Caco-2 (cell line): ENCODE results near the gene PHACTR1. TPM values are rescaled to one million over a fixed set of nuclear protein-coding genes. Genes with fewer than 3 reads are reported as not detected.

Source experiments
- BruUV-seq: library from RNA; stranded (reverse); fragments of 400-500 nt; replicated peaks from 2 replicates; lab custom pipeline; 2021; lab: Mats Ljungman, UMichigan
- CTCF ChIA-PET: fragments of 300-600 bp; sonication (Branson Sonifier 250); formaldehyde crosslinking; loops from one replicate; lab custom pipeline; 2022; ENCODE audit warnings: antibody characterized with exemption; lab: Charles Lee
- POLR2A ChIA-PET: fragments of 300-600 bp; sonication (Branson Sonifier 250); formaldehyde crosslinking; loops from one replicate; lab custom pipeline; 2022; ENCODE audit warnings: antibody characterized with exemption; lab: Charles Lee
- DNase-seq, 2 experiments: peaks; one replicate each; pipeline versions ENCODE4 v3.0.0 to v3.0.0-alpha.2; 2020 to 2022
- H3K27me3 ChIP-seq: replicated peaks from 2 replicates; pipeline ENCODE4 v1.6.0; 2011; ENCODE audit warnings: low read length; ENCODE audit not compliant: control insufficient read depth, insufficient read depth
- H3K36me3 ChIP-seq: 2 replicates; pipeline ENCODE4 v1.5.1; 2011; ENCODE audit warnings: low read length; ENCODE audit not compliant: control insufficient read depth, insufficient read depth
- H3K4me1 ChIP-seq: fragments of 250-450 bp; sonication (Bioruptor Pico); 2 replicates; pipeline ENCODE4 v1.5.1; 2020; ENCODE audit warnings: mild to moderate bottlenecking
- H3K4me3 ChIP-seq: 2 replicates; pipeline ENCODE4 v1.5.1; 2011; ENCODE audit warnings: low read depth, mild to moderate bottlenecking, control low read depth, low read length
- H3K9me3 ChIP-seq: fragments of 250-450 bp; sonication (Bioruptor Pico); 2 replicates; pipeline ENCODE4 v1.5.1; 2020; ENCODE audit warnings: mild to moderate bottlenecking, moderate library complexity
- H3K27ac Mint-ChIP-seq: one replicate; pipeline ENCODE4 v1.8.0; 2022; ENCODE audit warnings: mixed read lengths; ENCODE audit not compliant: unreplicated experiment
- H3K27me3 Mint-ChIP-seq: one replicate; pipeline ENCODE4 v1.8.0; 2022; ENCODE audit warnings: mixed read lengths; ENCODE audit not compliant: insufficient read depth, unreplicated experiment
- H3K36me3 Mint-ChIP-seq: one replicate; pipeline ENCODE4 v1.8.0; 2022; ENCODE audit warnings: mild to moderate bottlenecking, mixed read lengths; ENCODE audit not compliant: insufficient read depth, unreplicated experiment
- H3K4me1 Mint-ChIP-seq: one replicate; pipeline ENCODE4 v1.8.0; 2022; ENCODE audit warnings: low read depth, mixed read lengths; ENCODE audit not compliant: unreplicated experiment
- H3K4me3 Mint-ChIP-seq: one replicate; pipeline ENCODE4 v1.8.0; 2022; ENCODE audit warnings: mild to moderate bottlenecking, moderate library complexity, mixed read lengths; ENCODE audit not compliant: unreplicated experiment
- H3K9me3 Mint-ChIP-seq: one replicate; pipeline ENCODE4 v1.8.0; 2022; ENCODE audit warnings: mixed read lengths; ENCODE audit not compliant: unreplicated experiment
- CTCF ChIP-seq, 2 experiments: fragments of 200-600 bp in 1 of 2; IDR thresholded peaks; 1 replicate in 1 of 2; 2 replicates in 1 of 2; pipeline versions ENCODE4 v1.5.1 to v1.8.0; 2011 to 2022; ENCODE audit warnings: antibody characterized with exemption in 1 of 2, control low read depth in 1 of 2, inconsistent platforms in 1 of 2, low read depth in 1 of 2, low read length in 1 of 2, mild to moderate bottlenecking in 1 of 2, moderate library complexity in 1 of 2; ENCODE audit not compliant: insufficient read depth in 1 of 2, severe bottlenecking in 1 of 2, unreplicated experiment in 1 of 2
- intact Hi-C: fragments of 100-400 bp; cut with micrococcal nuclease; formaldehyde crosslinking; loops from one replicate; pipeline ENCODE4 v1.10.0; 2022; ENCODE audit not compliant: unreplicated experiment
- total RNA-seq: library from RNA; stranded (reverse); gene quantifications from 2 replicates; pipeline ENCODE4 v1.2.3, GENCODE V29; 2022

Gene PHACTR1
- total RNA-seq, 1 experiment from 2014 or later = 0.41 TPM

- peaks cover 32% of the 10 kb centered on the region for H3K27me3 Mint-ChIP-seq
- no TSS peak for BruUV-seq
- DNase-seq = no peak
These were observed 399.6 kb downstream of the PHACTR1 start for GRCh38 chr6:13116155-13116554.

GRCh38 chr6:13117570-13117969 lies 401.0 kb downstream of the PHACTR1 start:
- Histone ChIP-seq H3K9me3 (no peaks in the 10 kb centered on the region), H3K36me3 (no peaks in the 10 kb centered on the region), H3K27me3 (no peaks in the 10 kb centered on the region; the same call in 1 of the 2 replicates), H3K4me1 (no peaks in the 10 kb centered on the region), H3K4me3 (no peak overlapping the region)
- Mint-ChIP-seq H3K27me3 (peaks cover 28% of the 10 kb centered on the region), H3K4me3 (no peak overlapping the region), H3K9me3 (no peaks in the 10 kb centered on the region), H3K27ac (no peak overlapping the region), H3K4me1 (no peaks in the 10 kb centered on the region), H3K36me3 (no peaks in the 10 kb centered on the region)
- no peak for TF ChIP-seq CTCF (IDR thresholded peaks at IDR 0.05; ENCODE audit: insufficient read depth in 1 of 2, low read depth in 1 of 2, low read length in 1 of 2, severe bottlenecking in 1 of 2, unreplicated experiment in 1 of 2)
- ChIA-PET CTCF (no interaction called here), POLR2A (no interaction called here)
- intact Hi-C loops = no loop called here
- no peak for DNase-seq
- BruUV-seq = no TSS peak

More at GRCh38 chr6:13116155-13116554, 399.6 kb downstream of the PHACTR1 start:
- Mint-ChIP-seq H3K9me3 (peaks cover 10% of the 10 kb centered on the region), H3K4me1 (no peaks in the 10 kb centered on the region), H3K4me3 (no peak overlapping the region), H3K27ac (no peak overlapping the region), H3K36me3 (no peaks in the 10 kb centered on the region)
- Histone ChIP-seq H3K4me3 (no peak overlapping the region), H3K9me3 (peaks cover 3% of the 10 kb centered on the region; the same call in 1 of the 2 replicates), H3K4me1 (no peaks in the 10 kb centered on the region), H3K36me3 (no peaks in the 10 kb centered on the region), H3K27me3 (no peaks in the 10 kb centered on the region; the same call in 1 of the 2 replicates)
- TF ChIP-seq CTCF (IDR thresholded peaks at IDR 0.05; ENCODE audit: insufficient read depth in 1 of 2, low read depth in 1 of 2, low read length in 1 of 2, severe bottlenecking in 1 of 2, unreplicated experiment in 1 of 2) = no peak
- POLR2A ChIA-PET = no interaction called here
- intact Hi-C loops = no loop called here
- CTCF ChIA-PET = no interaction called here

- Mint-ChIP-seq H3K27me3 (peaks cover 26% of the 10 kb centered on the region), H3K36me3 (no peaks in the 10 kb centered on the region), H3K9me3 (no peaks in the 10 kb centered on the region), H3K4me1 (no peaks in the 10 kb centered on the region), H3K27ac (no peak overlapping the region), H3K4me3 (no peak overlapping the region)
- Histone ChIP-seq H3K36me3 (no peaks in the 10 kb centered on the region), H3K4me3 (no peak overlapping the region), H3K9me3 (no peaks in the 10 kb centered on the region), H3K4me1 (no peaks in the 10 kb centered on the region), H3K27me3 (no peaks in the 10 kb centered on the region; the same call in 1 of the 2 replicates)
- intact Hi-C loops = no loop called here
- no peak for TF ChIP-seq CTCF (IDR thresholded peaks at IDR 0.05; ENCODE audit: insufficient read depth in 1 of 2, low read depth in 1 of 2, low read length in 1 of 2, severe bottlenecking in 1 of 2, unreplicated experiment in 1 of 2)
- CTCF ChIA-PET = no interaction called here
- POLR2A ChIA-PET = no interaction called here
- BruUV-seq = no TSS peak
- DNase-seq = no peak
These were observed 403.0 kb downstream of the PHACTR1 start for GRCh38 chr6:13119549-13119948.
